GM18511 (cell line): ENCODE measurements around the gene MYH15.

Experiments used
- ATAC-seq: cut with Tn5 transposase; IDR thresholded peaks from one replicate; pipeline ENCODE4 v1.9.1; 2021; ENCODE audit warnings: mild to moderate bottlenecking, moderate library complexity; ENCODE audit not compliant: unreplicated experiment

MYH15 gene

DNA sequence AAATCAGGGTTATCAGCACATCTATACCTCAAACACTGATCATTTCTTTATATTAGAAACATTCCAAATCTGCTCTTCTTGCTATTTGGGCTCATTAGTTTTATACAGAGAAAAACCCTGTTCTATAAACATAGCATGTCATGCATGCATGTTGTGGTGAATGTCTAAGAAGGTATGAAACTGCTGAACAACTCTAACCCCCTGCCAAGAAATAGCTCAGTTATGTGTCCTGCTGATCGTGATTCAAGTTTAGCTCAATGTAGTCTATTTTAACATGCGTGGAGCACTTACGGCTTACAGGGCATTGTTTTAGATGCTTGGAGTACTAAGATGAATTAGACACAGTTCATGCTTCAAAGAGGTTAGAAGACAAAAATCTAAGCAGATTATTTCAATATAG, 35.8 kb downstream of the MYH15 start:
- no peak for ATAC-seq

DNA sequence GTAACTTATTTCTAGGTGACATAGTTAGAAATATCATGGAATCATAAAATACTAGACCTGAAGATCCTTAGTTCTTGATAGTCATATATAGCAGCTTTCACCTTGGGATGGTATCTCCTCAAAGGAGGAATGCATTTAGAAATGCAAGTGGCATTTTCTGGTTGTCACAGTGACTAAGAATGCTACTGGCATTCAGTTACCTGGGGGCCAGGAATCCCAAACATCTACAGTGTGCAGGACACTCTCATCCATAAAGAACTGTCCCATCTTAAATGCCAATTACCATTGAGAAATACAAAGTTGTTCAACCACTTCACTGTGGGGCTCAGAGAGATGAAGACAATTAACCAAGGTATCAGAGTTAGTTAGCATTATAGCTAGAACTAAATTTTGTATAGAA, 36.7 kb downstream of the MYH15 start:
- ATAC-seq: no peak

DNA sequence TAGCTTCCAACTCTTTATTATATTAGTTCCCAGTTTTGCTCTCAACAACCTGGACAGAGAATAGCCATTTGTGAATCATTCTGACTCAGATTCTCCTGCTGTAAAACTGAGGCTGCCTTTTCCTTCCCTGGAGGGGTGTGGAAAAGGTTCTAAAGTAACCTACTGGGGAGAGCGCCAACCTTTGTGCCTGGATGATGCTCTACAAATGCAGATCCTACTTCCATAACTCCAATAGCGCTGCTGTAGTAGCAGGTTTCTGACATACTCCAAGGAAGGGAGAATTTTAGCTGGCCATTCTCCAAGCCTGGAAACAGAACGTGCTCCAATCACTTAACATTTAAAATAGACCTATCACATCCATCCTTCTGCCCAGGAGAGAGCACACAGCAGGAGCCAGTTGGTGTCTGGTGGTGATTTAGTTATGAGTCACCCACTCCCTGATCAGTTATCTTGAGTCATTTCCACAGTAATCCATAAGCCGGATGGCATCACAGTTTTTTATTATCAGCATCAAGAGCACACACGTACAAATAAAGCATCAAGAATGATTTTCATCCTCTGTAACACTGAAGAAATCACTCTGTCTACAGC, 38.3 kb downstream of the MYH15 start:
- ATAC-seq: no peak

DNA sequence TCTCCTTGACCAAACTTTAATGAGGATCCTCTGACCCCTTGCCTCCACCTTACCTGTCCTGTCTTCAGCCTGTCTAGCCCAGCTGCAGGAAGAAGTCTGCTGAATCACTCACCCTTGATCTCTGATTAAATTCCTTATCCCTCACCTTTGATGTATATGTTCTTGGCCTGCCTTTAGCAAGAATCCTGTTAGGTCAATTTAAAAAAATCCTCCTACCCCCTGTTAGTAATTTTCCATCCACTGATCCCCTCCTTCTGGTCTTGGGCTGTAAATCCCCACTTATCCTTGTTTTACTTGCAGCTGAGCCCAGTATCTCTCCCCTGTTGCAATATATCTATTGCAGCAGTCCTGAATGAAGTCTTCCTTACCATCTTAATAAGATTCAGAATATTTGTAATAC, 39.0 kb downstream of the MYH15 start:
- ATAC-seq: no peak

DNA sequence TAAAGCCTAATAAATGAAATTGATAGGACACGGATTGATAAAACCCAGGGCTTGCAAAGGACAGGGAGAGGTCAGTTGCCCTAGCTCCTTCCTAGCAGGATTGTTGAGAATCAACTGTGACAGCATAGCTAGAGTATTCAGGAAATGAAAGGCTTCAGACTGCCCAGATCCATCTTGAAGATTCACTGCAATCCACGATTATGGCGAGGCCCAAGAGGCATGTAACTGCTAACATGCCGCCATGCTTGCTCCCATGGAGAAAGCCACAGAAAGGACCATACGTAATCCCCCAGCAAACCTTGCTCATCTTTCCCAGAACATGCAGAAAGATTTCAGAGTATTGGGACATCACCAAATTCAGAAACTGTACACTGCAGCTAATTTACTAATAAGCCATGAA, 41.3 kb downstream of the MYH15 start:
- no peak for ATAC-seq

DNA sequence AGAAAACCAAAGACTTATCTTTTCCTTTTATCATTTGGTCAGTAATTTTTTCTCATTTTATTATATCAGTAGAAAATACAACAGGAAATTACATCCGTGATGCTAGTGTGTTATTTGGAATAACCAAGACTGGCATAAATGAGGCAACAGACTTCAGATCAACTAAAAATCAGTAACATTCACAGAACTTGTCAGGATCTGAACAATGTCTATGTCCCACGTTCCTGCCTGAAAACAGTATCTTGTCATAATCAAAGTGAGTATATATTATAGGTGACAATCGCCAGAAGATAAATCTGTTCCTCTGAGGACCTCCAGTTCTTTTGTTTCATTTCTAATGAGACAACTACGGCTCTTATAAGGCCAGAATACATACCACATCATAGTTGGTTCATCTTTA, 41.8 kb downstream of the MYH15 start:
- ATAC-seq: no peak

DNA sequence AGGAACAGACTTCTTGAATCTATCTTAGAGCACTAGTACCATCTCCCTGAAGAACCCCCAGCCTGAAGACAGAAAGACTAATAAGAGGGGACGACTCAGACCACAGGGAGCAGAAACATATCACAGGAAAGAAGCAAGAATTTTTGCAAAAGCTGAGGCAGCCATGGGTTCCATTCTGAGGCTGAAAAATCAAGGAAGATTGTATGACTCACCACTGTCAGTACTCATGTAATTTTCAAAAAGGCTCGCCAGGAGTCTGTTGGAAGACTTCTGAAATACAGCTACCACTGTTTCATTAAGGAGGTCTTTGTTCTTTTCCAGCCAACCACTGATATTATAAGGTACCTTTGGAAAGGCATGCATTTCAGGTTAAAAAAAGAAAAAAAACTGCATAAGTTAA, 47.5 kb downstream of the MYH15 start:
- ATAC-seq: no peak

DNA sequence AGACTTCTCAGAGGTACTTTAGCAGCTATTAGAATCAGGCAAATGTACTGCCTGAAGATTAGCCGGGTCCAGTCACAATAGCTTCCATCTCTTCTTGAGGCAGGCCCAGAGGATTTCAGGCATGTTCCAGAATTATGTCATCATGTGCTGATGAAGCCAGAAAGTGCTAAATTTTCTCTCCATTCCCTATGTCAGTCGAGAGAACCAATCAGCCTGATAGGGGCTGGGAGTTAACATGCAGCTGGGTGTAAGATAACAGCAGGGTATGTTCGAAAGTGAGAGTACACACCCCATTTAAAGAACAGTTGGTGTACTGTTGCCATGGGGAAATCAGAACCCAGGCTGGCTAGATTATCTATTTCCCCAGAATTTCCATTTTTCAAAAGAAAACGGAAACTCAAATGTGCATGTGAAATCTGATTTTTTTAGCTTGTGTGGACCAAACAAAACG, 48.7 kb downstream of the MYH15 start:
- no peak for ATAC-seq

DNA sequence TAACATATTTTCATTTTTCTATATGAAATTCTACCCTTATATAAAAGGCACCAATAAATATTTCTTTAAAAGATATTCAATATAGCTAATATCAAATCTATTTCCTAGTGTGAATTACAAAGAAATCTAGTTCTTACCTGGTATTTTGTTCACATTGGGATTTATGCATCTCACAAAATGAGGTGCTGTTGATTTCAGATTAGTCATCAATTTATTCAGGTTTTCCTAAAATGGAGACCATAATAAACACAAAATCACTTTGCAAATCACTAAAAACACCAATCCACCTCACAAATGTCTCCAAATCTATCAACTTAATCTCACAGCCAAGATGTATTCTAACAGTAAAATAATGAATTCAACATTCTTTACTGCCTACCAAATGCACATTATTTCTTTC, 51.2 kb downstream of the MYH15 start:
- no peak for ATAC-seq

DNA sequence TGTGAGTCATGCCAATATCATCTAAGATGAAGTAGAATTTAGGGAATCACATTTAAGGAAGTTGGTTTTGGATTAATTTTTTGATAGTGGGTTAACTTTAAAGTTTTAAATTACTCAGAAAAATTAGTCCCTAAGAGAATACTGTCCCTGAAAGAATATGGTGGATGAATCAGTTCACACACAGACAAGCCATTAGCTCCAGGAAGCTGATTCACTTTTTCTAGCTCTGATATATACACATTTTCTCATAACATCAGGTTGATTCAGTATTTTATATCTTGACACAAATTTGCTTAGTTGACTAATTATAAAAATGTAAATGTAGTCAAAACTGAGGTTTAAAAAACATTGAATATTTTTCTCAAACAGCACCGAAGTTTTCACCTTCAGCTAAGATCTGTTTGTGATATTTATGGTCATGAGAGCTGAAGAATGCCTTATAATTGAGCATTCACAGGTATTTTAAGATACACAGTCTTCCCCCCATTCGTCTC, 55.1 kb downstream of the MYH15 start:
- ATAC-seq: no peak

DNA sequence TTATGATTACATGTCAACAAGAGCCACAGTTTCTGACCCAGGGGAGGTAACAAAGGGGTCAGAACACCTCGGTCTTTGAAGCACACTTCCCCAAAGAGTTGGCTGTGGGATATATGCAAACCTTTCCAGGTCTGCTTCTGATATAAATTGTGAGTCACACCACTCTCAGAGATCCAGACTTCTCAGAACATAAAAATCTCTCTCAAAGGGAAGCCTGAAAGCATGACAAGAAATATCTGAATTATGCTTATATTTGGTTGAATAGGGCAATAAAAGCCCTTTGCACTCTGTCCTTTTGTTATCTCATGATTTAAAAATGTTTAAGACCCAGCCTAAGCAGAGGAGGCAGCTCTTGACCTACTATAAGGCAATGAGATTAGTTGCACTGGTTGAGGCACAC, 56.8 kb downstream of the MYH15 start:
- no peak for ATAC-seq

DNA sequence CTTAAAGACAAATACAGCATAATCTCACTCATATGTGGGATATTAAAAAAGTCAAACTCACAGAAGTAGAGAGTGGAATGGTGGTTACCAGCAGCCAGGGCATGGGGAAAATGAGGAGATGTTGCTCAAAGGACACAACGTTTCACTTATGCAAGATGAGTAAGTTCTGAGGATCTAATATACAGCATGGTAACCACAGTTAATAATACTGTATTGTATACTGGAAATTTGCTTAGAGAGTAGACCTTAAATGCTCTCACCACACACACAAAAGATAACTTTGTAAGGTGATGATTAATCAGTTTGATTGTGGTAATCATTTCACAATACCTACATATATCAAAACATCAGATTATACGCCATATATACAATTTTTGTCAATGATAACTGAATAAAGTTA, 60.0 kb downstream of the MYH15 start:
- no peak for ATAC-seq

DNA sequence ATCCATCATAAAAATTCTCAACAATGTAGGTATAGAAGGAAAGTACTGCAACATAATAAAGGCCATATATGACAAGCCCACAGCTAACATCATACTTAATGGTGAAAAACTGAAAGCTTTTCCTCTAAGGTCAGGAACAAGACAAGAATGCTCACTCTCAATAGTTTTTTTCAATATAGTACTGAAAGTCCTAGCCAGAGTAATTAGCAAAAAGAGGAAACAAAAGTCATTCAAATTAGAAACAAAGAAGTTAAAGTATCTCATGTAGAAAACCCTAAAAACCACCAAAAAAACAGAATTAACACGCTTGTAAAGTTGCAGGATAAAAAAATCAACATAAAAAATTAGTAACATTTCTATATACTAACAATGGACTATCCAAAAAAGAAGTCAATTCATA, 61.8 kb downstream of the MYH15 start:
- peak; percentile 67 for ATAC-seq

DNA sequence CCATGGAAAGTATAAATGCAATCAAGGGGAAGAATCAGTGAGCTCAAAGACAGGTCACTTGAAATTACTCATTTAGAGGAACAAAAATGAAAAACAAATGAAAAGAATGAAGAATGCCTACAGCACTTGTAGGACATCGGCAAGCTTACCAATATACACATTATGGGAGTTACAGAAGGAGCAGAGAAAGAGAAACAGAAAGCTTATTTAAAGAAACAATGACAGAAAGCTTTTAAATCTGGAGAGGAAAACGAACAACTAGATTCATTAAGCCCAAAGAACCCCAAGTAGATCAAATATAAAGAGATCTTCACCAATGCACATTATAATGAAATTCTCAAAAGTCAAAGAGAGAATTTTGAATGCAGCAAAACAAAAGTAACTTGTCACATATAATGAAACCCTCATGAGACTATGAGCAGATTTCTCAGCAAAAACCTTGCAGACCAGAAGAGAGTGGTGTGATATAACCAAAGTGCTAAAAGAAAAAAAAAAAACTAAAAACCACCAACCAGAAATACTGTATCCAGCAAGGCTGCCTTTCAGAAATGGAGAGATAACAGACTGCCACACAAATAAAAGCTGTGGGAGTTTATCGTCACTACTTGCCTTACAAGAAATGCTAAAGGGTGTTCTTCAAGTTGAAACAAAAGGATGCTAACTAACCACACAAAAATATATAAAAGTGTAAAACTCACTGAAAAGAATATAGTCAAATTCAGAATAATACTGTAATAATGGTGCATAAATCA, 63.1 kb downstream of the MYH15 start:
- ATAC-seq: no peak

DNA sequence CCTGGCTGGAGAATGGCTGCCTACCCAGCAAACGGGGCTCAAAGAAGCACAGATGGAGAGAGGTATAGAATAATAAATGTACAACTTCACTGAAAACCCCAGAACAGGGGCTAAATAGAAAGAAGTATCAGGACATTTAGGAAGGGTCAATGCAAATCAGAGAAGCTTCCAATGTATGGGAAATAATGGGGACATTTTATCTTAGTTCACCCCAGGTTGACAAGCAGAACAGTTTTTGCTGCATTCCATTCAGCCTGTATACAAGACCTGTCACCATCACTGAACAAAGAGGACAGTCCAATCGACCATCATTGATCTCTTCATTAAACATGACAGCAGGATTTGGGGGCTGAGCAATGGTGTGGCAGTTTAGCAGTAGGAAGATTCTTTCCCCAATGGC, 68.1 kb downstream of the MYH15 start:
- ATAC-seq: no peak

DNA sequence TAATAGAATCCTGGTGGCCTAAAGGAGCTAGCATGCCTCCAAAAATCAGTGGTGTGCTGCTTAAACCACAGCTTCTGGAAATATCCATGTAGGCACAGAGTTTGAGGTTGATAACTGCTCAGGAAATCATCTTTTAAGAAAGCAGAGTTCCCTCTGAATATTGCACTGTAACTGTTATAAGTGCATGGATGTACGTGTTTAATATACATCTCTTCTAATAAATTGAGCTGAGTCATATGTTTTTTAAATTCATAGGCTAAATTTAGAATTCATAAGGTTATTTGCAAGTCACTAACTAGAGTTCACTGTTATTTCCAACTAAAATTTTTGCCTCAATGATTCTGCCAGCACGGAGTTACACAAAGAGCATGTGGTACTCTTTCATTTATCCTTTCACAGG, 68.9 kb downstream of the MYH15 start:
- no peak for ATAC-seq

DNA sequence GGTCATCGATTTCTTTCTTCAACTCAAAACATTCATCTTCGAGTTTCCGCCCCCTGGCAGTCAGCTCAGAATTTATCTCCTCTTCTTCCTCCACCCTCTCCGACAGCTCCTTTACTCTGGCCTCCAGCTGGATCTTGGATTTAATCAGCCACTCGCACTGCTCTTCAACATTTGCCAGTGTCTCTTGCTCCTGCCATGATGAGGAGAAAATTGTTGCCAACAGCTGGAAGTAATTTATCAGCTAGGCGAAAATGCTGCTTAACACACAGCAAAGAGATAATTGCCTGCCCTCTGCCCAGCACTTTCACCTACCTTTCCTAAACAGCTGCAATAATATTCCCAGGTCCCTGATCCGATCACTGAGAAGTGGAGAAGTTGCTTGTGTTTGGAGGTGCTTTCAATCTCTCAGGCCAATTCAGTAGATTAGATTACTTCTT, 69.3 kb downstream of the MYH15 start:
- no peak for ATAC-seq

DNA sequence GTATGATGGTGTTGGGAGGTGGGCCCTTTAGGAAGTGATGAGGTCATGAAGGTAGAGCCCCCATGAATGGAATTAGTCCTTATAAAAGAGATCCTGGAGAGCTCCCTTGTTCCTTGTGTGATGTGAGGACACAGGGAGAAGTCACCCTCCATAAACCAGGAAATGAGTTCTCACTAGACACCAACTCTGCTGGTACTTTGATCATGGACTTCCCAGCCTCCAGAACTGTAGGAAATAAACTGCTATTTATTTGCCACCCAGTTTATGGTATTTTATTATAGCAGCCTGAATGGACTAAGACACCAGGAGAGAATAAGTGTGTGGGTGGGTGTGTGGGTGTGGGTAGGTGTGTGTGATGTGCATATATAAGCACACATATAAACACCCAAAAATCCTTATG, 71.9 kb downstream of the MYH15 start:
- ATAC-seq: no peak

DNA sequence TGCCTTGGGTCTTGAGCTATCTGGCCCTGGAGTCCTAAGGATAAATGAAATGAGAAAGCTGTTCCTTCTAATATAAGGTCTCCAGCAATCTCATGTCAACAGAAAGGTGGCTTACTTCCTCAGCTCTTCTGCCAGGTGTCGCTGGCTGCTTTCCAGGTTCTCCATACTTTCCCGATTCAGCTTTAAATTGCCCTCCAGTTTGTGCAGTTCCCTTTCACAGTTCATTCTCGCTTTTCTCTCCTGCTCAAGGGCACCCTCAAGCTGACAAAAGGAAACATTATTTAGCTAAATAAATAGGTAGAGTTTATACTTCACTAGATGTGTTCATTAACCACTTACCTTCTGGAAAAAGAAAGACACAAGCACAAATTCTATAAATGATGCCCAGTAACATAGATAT, 73.0 kb downstream of the MYH15 start:
- ATAC-seq: no peak

DNA sequence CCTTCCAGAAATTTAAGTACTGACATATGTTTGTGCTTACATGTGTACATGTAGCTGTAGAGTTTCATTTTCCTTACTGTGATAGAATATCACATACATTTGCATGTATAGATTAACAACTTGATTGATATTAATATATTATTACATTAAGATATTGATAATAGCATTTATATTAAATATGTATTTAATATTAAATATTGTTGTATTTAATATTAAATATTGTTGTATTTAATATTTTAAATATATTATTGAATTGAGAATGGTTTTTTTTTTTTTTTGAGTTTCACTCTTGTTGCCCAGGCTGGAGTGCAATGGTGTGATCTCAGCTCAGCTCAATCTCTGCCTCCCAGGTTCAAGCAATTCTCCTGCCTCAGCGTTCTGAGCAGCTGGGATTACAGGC, 76.5 kb downstream of the MYH15 start:
- ATAC-seq: no peak

DNA sequence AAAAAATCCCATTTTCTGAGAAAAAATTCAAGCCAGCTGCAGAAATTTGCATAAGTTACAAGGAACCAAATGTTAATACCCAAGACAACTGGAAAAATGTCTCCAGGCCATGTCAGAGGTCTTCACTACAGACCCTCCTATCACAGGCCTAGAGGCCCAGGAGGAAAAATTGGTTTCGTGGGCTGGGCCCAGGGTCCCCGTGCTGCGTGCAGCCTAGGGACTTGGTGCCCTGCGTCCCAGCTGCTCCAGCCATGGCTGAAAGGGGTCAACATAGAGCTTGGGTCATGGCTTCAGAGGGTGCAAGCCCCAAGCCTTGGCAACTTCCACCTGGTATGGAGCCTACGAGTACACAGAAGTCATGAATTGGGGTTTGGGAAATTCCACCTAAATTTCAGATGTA, 78.0 kb downstream of the MYH15 start:
- ATAC-seq: no peak

DNA sequence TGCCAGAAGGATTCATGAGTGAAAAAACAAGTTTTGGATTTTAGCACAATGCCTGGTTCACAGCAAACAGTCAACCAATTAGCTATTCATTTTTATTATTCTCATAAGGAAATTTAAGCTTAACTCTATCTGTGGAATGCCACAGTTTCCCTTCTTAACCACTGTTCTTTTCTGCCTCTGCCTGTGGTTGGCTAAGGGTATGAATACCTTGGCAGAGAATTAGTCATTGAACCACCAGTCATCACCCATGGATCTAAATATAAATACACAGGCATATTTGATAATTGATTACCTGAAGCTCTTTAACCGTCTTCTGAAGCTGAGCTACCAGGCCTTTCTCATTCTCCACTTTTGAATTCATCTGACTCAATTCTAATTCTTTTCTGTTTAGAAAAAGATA, 79.9 kb downstream of the MYH15 start:
- ATAC-seq: no peak

DNA sequence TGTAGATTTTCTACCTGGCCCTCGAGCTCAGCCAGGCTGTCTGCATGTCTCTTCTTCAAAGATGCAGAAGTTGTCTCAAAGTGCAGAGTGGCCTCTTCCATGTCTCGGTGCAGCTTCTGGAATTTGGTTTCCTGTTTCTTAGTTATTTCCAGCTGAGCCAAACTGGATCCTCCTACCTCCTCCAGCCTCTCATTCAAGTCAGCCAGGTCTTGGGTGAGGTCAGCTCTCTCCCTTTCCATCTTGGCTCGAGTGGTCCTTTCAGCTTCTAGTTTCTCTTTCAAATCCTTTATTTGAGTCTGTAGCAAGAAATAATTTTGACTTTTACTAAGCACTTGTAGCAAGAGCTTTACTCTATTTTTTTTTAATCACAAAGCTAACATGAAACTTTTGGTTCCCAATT, 81.8 kb downstream of the MYH15 start:
- no peak for ATAC-seq
